ENCODE measurements around the gene ALDH1B1. TPM values are rescaled to one million over a fixed set of nuclear protein-coding genes. Genes with fewer than 3 reads are reported as not detected.
"Not testable (repeated sequence)": the region's sequence is repeated elsewhere in the genome, so short reads cannot be mapped to it uniquely, and the experiment has no call there.

Gene ALDH1B1
- total RNA-seq, 4 donors from 2014 or later, result 14.7 to 42.0 (median 37.0) TPM

- H3K4me1 ChIP-seq, result no peaks in the 10 kb centered on the region
- H3K4me3 ChIP-seq, result no peak overlapping the region
- no peaks in the 10 kb centered on the region for H3K36me3 ChIP-seq
- H3K27ac ChIP-seq, result peak overlapping the region in 1 of 4 donors; percentile 15
- no peaks in the 10 kb centered on the region for H3K27me3 ChIP-seq
- H3K9me3 ChIP-seq, result no peaks in the 10 kb centered on the region
- no peak for DNase-seq
- TF ChIP-seq, protein P1, sequence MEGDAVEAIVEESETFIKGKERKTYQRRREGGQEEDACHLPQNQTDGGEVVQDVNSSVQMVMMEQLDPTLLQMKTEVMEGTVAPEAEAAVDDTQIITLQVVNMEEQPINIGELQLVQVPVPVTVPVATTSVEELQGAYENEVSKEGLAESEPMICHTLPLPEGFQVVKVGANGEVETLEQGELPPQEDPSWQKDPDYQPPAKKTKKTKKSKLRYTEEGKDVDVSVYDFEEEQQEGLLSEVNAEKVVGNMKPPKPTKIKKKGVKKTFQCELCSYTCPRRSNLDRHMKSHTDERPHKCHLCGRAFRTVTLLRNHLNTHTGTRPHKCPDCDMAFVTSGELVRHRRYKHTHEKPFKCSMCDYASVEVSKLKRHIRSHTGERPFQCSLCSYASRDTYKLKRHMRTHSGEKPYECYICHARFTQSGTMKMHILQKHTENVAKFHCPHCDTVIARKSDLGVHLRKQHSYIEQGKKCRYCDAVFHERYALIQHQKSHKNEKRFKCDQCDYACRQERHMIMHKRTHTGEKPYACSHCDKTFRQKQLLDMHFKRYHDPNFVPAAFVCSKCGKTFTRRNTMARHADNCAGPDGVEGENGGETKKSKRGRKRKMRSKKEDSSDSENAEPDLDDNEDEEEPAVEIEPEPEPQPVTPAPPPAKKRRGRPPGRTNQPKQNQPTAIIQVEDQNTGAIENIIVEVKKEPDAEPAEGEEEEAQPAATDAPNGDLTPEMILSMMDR (IDR thresholded peaks at IDR 0.05), result no peak
- no peak for TF ChIP-seq POLR2A (IDR thresholded peaks at IDR 0.05)
These were observed 19.5 kb upstream of the ALDH1B1 start for GRCh38 chr9:38372762-38373619.

- H3K27ac ChIP-seq, result no peak overlapping the region
- no peaks in the 10 kb centered on the region for H3K36me3 ChIP-seq
- H3K4me3 ChIP-seq, result no peak overlapping the region
- no peak for TF ChIP-seq POLR2A (IDR thresholded peaks at IDR 0.05)
- TF ChIP-seq, protein P1 (IDR thresholded peaks at IDR 0.05), result no peak
- H3K4me1 ChIP-seq, result no peaks in the 10 kb centered on the region
- no peaks in the 10 kb centered on the region for H3K9me3 ChIP-seq
- no peaks in the 10 kb centered on the region for H3K27me3 ChIP-seq
- DNase-seq, result no peak
These were observed 18.8 kb upstream of the ALDH1B1 start for GRCh38 chr9:38373679-38374078.

DNA sequence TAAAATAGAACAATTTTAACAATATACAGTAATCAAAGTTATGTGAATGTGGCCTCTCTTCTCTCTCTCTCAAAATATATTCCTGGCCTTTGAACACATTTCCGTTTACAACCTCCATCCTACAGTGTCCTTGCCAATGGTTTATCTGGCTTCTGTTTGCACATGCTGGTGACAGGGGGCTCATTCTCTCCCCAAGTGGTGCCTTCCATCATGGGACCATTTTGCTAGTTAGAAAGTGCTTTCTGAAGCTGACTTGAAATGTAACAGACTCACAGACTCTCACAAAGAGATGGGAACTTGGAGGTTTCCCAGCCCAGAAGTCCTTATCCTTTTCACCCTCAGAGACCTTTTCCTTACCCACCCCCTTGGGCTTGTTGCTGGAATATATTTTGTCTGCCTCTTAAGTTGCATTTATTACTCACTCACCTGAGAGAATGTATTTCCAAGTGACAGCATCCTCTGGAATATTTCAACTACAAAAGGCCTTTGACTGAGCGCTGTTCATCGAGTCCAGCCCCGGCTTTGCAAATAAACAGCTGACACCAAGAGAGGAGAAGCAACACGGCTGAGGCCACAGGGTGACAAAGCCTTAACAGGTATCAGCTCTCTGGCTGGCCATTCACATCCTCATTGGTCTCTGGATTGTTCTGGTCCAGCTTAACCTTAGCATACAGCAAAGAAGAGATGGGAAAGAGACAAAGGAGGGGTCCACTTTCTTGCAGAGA lies 17.5 kb upstream of the ALDH1B1 start:
- DNase-seq, result no peak
- Histone ChIP-seq H3K27me3 (no peaks in the 10 kb centered on the region), H3K4me3 (no peak overlapping the region), H3K27ac (no peak overlapping the region), H3K36me3 (no peaks in the 10 kb centered on the region), H3K4me1 (no peaks in the 10 kb centered on the region), H3K9me3 (no peaks in the 10 kb centered on the region)
- TF ChIP-seq, protein P1 (IDR thresholded peaks at IDR 0.05), result no peak
- no peak for TF ChIP-seq POLR2A (IDR thresholded peaks at IDR 0.05)

DNA sequence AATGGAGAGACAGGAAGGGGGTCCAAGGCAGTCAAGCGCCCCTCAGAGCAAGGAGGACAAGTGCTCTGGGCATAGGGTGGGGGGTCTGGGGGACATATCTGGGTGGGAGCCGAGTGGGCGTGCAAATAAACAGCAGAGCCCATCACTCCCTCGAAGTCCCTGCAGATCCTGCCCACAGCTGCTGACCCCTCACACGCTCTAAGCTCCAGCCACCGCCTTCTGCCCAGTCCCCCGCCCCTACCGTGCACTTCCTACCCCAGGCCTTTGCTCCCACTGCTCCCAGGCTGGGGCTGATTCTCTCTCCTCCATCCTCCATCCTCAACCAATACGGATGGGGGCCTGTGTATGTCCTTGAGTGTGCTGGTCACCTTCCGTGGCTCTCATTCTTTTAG lies 16.9 kb upstream of the ALDH1B1 start:
- H3K4me1 ChIP-seq, result no peaks in the 10 kb centered on the region
- no peaks in the 10 kb centered on the region for H3K9me3 ChIP-seq
- no peaks in the 10 kb centered on the region for H3K36me3 ChIP-seq
- H3K27ac ChIP-seq, result peak overlapping the region in 1 of 4 donors; percentile 37
- H3K27me3 ChIP-seq, result no peaks in the 10 kb centered on the region
- DNase-seq, result no peak
- no peak overlapping the region for H3K4me3 ChIP-seq
- TF ChIP-seq POLR2A (IDR thresholded peaks at IDR 0.05), result no peak
- TF ChIP-seq, protein P1 (IDR thresholded peaks at IDR 0.05), result no peak

GRCh38 chr9:38376021-38376670 lies 16.4 kb upstream of the ALDH1B1 start:
- TF ChIP-seq, protein P1 (IDR thresholded peaks at IDR 0.05), result no peak
- TF ChIP-seq POLR2A (IDR thresholded peaks at IDR 0.05), result no peak
- H3K27ac ChIP-seq, result peak overlapping the region in 2 of 4 donors; percentile 37 to 45

GRCh38 chr9:38377336-38378083 lies 15.0 kb upstream of the ALDH1B1 start:
- Histone ChIP-seq H3K4me1 (peaks cover 0 to 11% (median 0%) of the 10 kb centered on the region in 4 donors), H3K27ac (peak overlapping the region in 2 of 4 donors; percentile 30 to 45)
- not testable (repeated sequence) for DNase-seq, H3K9me3 ChIP-seq, H3K27me3 ChIP-seq, H3K36me3 ChIP-seq, H3K4me3 ChIP-seq

More at GRCh38 chr9:38376021-38376670, 16.4 kb upstream of the ALDH1B1 start:
- Histone ChIP-seq H3K4me1 (peaks cover 0 to 1% (median 0%) of the 10 kb centered on the region in 4 donors), H3K27me3 (no peaks in the 10 kb centered on the region), H3K4me3 (no peak overlapping the region), H3K36me3 (no peaks in the 10 kb centered on the region), H3K9me3 (no peaks in the 10 kb centered on the region)
- DNase-seq, result no peak
